Measurements from ENCODE around the gene TENT4B. TPM values are rescaled to one million over a fixed set of nuclear protein-coding genes. Genes with fewer than 3 reads are reported as not detected.

Gene TENT4B
- polyA plus RNA-seq, 1 of the 3 experiments (the other 2 are of a cell fraction) = 5.6 TPM

GRCh38 chr16:50215680-50216079 is 62.6 kb downstream of the TENT4B start:
- H3K27ac ChIP-seq (ENCODE audit: low read depth in 2 of 2, low read length in 1 of 2) = no peak overlapping the region
- H4K20me1 ChIP-seq (ENCODE audit: insufficient read depth) = 0 out of 2 replicates have a peak, but pooled peaks cover 4% of the 10 kb centered on the region
- H3K27me3 ChIP-seq (ENCODE audit: insufficient read depth) = no peaks in the 10 kb centered on the region
- peaks cover 26 to 46% of the 10 kb centered on the region in 2 experiments for H3K36me3 ChIP-seq (replicated peaks in 1 of 2; ENCODE audit: control insufficient read depth in 1 of 2, insufficient read depth in 2 of 2, low read length in 1 of 2)
- H3K9me2 ChIP-seq = no peaks in the 10 kb centered on the region
- H3K4me3 ChIP-seq (ENCODE audit: low read depth in 2 of 2, low read length in 1 of 2) = no peak overlapping the region
- no peak overlapping the region for H3K4me2 ChIP-seq
- H3K9ac ChIP-seq = no peak overlapping the region
- WGBS (ENCODE audit: low lambda C conversion rate) = 97% methylated on average over 4 of the region's 4 CpGs
- ChIA-PET POLR2A (no interaction called here), CTCF (interaction anchor here (1.4 to 8.6 kb wide), 3 partner anchors 90 to 140 kb away, joined by 3 to 162 read pairs (median 4); no protein-coding TSS in a partner anchor)
- TF ChIP-seq MEF2A (IDR thresholded peaks at IDR 0.05; ENCODE audit: borderline replicate concordance, low read depth) = no peak
- no peak for TF ChIP-seq ZBTB33 (IDR thresholded peaks at IDR 0.05; ENCODE audit: borderline replicate concordance, low read depth)
- no peak for TF ChIP-seq NFIC (IDR thresholded peaks at IDR 0.05; ENCODE audit: borderline replicate concordance)
- no peak for TF ChIP-seq MXI1 (IDR thresholded peaks at IDR 0.05; ENCODE audit: low read depth, low read length)
- TF ChIP-seq RAD21 (IDR thresholded peaks at IDR 0.05; ENCODE audit: low read length) = no peak
- TF ChIP-seq EZH2phosphoT487 (IDR thresholded peaks at IDR 0.05; ENCODE audit: borderline replicate concordance, low read depth) = no peak
- peaks cover 25% of the 10 kb centered on the region; the same call in 1 of the 2 replicates for H3K79me2 ChIP-seq (ENCODE audit: insufficient read depth)
- no peaks in the 10 kb centered on the region for H3K9me3 ChIP-seq
- H2AFZ ChIP-seq (ENCODE audit: low read depth) = no peak overlapping the region
- H3F3A ChIP-seq (replicated peaks; ENCODE audit: insufficient read depth) = peaks cover 25% of the 10 kb centered on the region
- peaks cover 3 to 8% of the 10 kb centered on the region in 2 experiments; a peak in 3 of 4 replicates for H3K4me1 ChIP-seq (ENCODE audit: control insufficient read depth in 1 of 2, insufficient read depth in 2 of 2, low read depth in 1 of 2, low read length in 1 of 2)
- DNase-seq = no peak

GRCh38 chr16:50216231-50216630 is 63.1 kb downstream of the TENT4B start:
- Histone ChIP-seq H3K9me3 (no peaks in the 10 kb centered on the region), H2AFZ (ENCODE audit: low read depth) (no peak overlapping the region), H3K79me2 (ENCODE audit: insufficient read depth) (peaks cover 20% of the 10 kb centered on the region; the same call in 1 of the 2 replicates), H3K36me3 (replicated peaks in 1 of 2; ENCODE audit: control insufficient read depth in 1 of 2, insufficient read depth in 2 of 2, low read length in 1 of 2) (peaks cover 26 to 52% of the 10 kb centered on the region in 2 experiments), H3K4me3 (ENCODE audit: low read depth in 2 of 2, low read length in 1 of 2) (no peak overlapping the region), H3K9ac (no peak overlapping the region), H3K9me2 (no peaks in the 10 kb centered on the region), H3K4me1 (ENCODE audit: control insufficient read depth in 1 of 2, insufficient read depth in 2 of 2, low read depth in 1 of 2, low read length in 1 of 2) (peaks cover 0 to 2% of the 10 kb centered on the region in 2 experiments; a peak in 1 of 4 replicates), H4K20me1 (ENCODE audit: insufficient read depth) (0 out of 2 replicates have a peak, but pooled peaks cover 4% of the 10 kb centered on the region), H3K27ac (ENCODE audit: low read depth in 2 of 2, low read length in 1 of 2) (no peak overlapping the region), H3K4me2 (no peak overlapping the region), H3F3A (replicated peaks; ENCODE audit: insufficient read depth) (peaks cover 22% of the 10 kb centered on the region), H3K27me3 (ENCODE audit: insufficient read depth) (no peaks in the 10 kb centered on the region)
- TF ChIP-seq YY1 (IDR thresholded peaks at IDR 0.05; ENCODE audit: low read depth) = no peak
- TF ChIP-seq NRF1 (IDR thresholded peaks at IDR 0.05; ENCODE audit: low read depth, low read length) = no peak
- TF ChIP-seq SMC3 (IDR thresholded peaks at IDR 0.05; ENCODE audit: low read depth, low read length) = no peak
- TF ChIP-seq RCOR1 (IDR thresholded peaks at IDR 0.05; ENCODE audit: low read length) = no peak
- TF ChIP-seq MXI1 (IDR thresholded peaks at IDR 0.05; ENCODE audit: low read depth, low read length) = no peak
- no peak for TF ChIP-seq ZBTB33 (IDR thresholded peaks at IDR 0.05; ENCODE audit: borderline replicate concordance, low read depth)
- TF ChIP-seq USF2 (IDR thresholded peaks at IDR 0.05; ENCODE audit: borderline replicate concordance, low read depth, low read length) = no peak
- no peak for TF ChIP-seq FOSL2 (IDR thresholded peaks at IDR 0.05; ENCODE audit: borderline replicate concordance, low read depth)
- TF ChIP-seq GATA2 (CRISPR knock-in tag; IDR thresholded peaks at IDR 0.05) = no peak
- TF ChIP-seq TEAD4 (IDR thresholded peaks at IDR 0.05; ENCODE audit: borderline replicate concordance, insufficient read depth) = no peak
- TF ChIP-seq POLR2AphosphoS5 (IDR thresholded peaks at IDR 0.05; ENCODE audit: low read depth, low read length) = no peak
- no peak for TF ChIP-seq RFX5 (IDR thresholded peaks at IDR 0.05; ENCODE audit: low read length)
- no peak for TF ChIP-seq EP300 (IDR thresholded peaks at IDR 0.05; ENCODE audit: borderline replicate concordance in 1 of 2, low read depth in 1 of 2, low read length in 1 of 2)
- no peak for TF ChIP-seq NFIC (IDR thresholded peaks at IDR 0.05; ENCODE audit: borderline replicate concordance)
- WGBS (ENCODE audit: low lambda C conversion rate) = 95% methylated on average over 6 of the region's 6 CpGs
- CTCF ChIA-PET = interaction anchor here (1.5 to 2.2 kb wide), 2 partner anchors 113 to 449 kb away, joined by 4 to 7 read pairs; no protein-coding TSS in a partner anchor
- POLR2A ChIA-PET = no interaction called here
- DNase-seq = no peak

All from SK-N-SH (cell line).